Spleen (tissue), 11 donors: Measurements from ENCODE around the gene EDRF1. TPM values are rescaled to one million over a fixed set of nuclear protein-coding genes. Genes with fewer than 3 reads are reported as not detected.

Source experiments
- DNase-seq: peaks from one replicate; pipeline ENCODE4 v3.0.0-alpha.2; 2020
- H3K27ac ChIP-seq, 8 donors: fragments of 200-600 bp; sonication (generic) in 7 of 8; 1 replicate in 4 of 8; 2 replicates in 4 of 8; pipeline versions ENCODE4 v1.5.0 to v1.8.0; 2016 to 2021; ENCODE audit warnings: inconsistent platforms in 4 of 8, mild to moderate bottlenecking in 4 of 8, moderate library complexity in 1 of 8
- H3K27me3 ChIP-seq, 7 donors: fragments of 200-600 bp; sonication (generic) in 6 of 7; replicated peaks in 1 of 7; 1 replicate in 4 of 7; 2 replicates in 3 of 7; pipeline versions ENCODE4 v1.5.0 to v1.8.0; 2016 to 2021; ENCODE audit warnings: inconsistent platforms in 3 of 7, mild to moderate bottlenecking in 1 of 7
- H3K36me3 ChIP-seq, 6 donors: fragments of 200-600 bp; sonication (generic) in 5 of 6; 1 replicate in 4 of 6; 2 replicates in 2 of 6; pipeline versions ENCODE4 v1.5.0 to v1.8.0; 2016 to 2021; ENCODE audit warnings: inconsistent platforms in 2 of 6
- H3K4me1 ChIP-seq, 6 donors: fragments of 200-600 bp; sonication (generic) in 5 of 6; 1 replicate in 3 of 6; 2 replicates in 3 of 6; pipeline versions ENCODE4 v1.5.0 to v1.8.0; 2016 to 2021; ENCODE audit warnings: inconsistent platforms in 3 of 6
- H3K4me3 ChIP-seq, 8 donors: fragments of 200-600 bp; sonication (generic) in 7 of 8; 1 replicate in 4 of 8; 2 replicates in 4 of 8; pipeline versions ENCODE4 v1.5.0 to v1.8.0; 2016 to 2021; ENCODE audit warnings: inconsistent platforms in 4 of 8, mild to moderate bottlenecking in 4 of 8, moderate library complexity in 2 of 8
- H3K9me3 ChIP-seq, 8 donors: fragments of 200-600 bp; sonication (generic) in 7 of 8; 1 replicate in 4 of 8; 2 replicates in 4 of 8; pipeline versions ENCODE4 v1.5.0 to v1.8.0; 2016 to 2021; ENCODE audit warnings: inconsistent platforms in 4 of 8
- CTCF ChIP-seq, 11 experiments: fragments of 200-600 bp in 7 of 11; fragments of 450-650 bp in 4 of 11; sonication (generic) in 4 of 11; IDR thresholded peaks in 8 of 11; conservative IDR thresholded peaks in 3 of 11; 1 replicate in 7 of 11; 2 replicates in 4 of 11; pipeline versions ENCODE4 v1.4.0 to v1.8.0; 2016 to 2021; ENCODE audit warnings: antibody characterized with exemption in 11 of 11, inconsistent platforms in 4 of 11, mild to moderate bottlenecking in 1 of 11
- POLR2A ChIP-seq, 3 donors: fragments of 450-650 bp; IDR thresholded peaks; one replicate each; pipeline ENCODE4 v1.5.1; 2017; ENCODE audit warnings: antibody characterized with exemption in 3 of 3, mild to moderate bottlenecking in 1 of 3
- POLR2AphosphoS5 ChIP-seq, 3 donors: sonication (generic); formaldehyde crosslinking; IDR thresholded peaks; one replicate each; pipeline ENCODE4 v1.5.1; 2017; ENCODE audit warnings: antibody characterized with exemption in 3 of 3
- WGBS, 5 donors: extraction: QIAGEN DNeasy Blood & Tissue Kit in 3 of 5; methylation state at CpG; one replicate each; pipeline versions ENCODE4 v1.1.5 to v1.1.7; 2013 to 2018; 5-methylcytosine and 5-hydroxymethylcytosine counted together
- intact Hi-C: fragments of 100-400 bp; cut with DNase I; formaldehyde crosslinking; loops from one replicate; pipeline ENCODE4 v1.15.0; 2023; ENCODE audit warnings: low total_unique reads
- polyA plus RNA-seq, 3 donors: library from polyadenylated mRNA; stranded (reverse); fragments of 200-250 nt; gene quantifications; one replicate each; pipeline ENCODE4 v1.2.1, GENCODE V29; 2013
- total RNA-seq, 7 donors: library from RNA; depleted of rRNA in 3 of 7; stranded (reverse); fragments of >200 nt in 3 of 7; fragmentation: NEBNext Ultra II Directional in 4 of 7; extraction: Animal tissue kit (Norgen Biotek cat#: 25700) in 4 of 7; gene quantifications; one replicate each; pipeline versions ENCODE4 v1.1.0 to v1.2.1, GENCODE V29; 2016 to 2021
- donor health status: healthy with polysubstance abuse.
- donor health status: DM: no; HTN: no; CAD: no; lungs with moderate emphysema.
- donor health status: DM: no; HTN: no; CAD: no.
- donor health status: Bipolar disorder and iron deficiency.
- donor health status: healthy.
- donor health status: DM: no; HTN: no; CAD: no.
- donor health status: DM: yes; HTN: yes; CAD: no.

Gene EDRF1
- total and polyA plus RNA-seq, 10 donors = 17.8 to 47.5 (median 34.3) TPM

- WGBS, 5 donors = 69 to 79% (median 71%) methylated on average over 3 of the region's 3 CpGs
- no peak for DNase-seq
- intact Hi-C loops = no loop called here
Observed at GRCh38 chr10:125683063-125683462, 36.4 kb upstream of the EDRF1 start, which contains the start of gene TEX36. Gene TEX36 (minus strand): TSS chr10:125683163. CDS start chr10:125682989, 174 bp downstream.

GRCh38 chr10:125683821-125684220, 35.7 kb upstream of the EDRF1 start:
- WGBS, 5 donors = 68 to 83% (median 80%) methylated on average over 7 of the region's 7 CpGs
- Histone ChIP-seq H3K36me3 (no peaks in the 10 kb centered on the region), H3K4me3 (no peak overlapping the region), H3K9me3 (peaks cover 0 to 6% (median 0%) of the 10 kb centered on the region in 8 donors), H3K27ac (no peak overlapping the region), H3K27me3 (peaks cover 0 to 26% (median 0%) of the 10 kb centered on the region in 7 donors), H3K4me1 (no peaks in the 10 kb centered on the region)
- intact Hi-C loops = no loop called here
- TF ChIP-seq POLR2A (IDR thresholded peaks at IDR 0.05) = no peak
- TF ChIP-seq CTCF (IDR thresholded peaks at IDR 0.05 in 8 of 11, conservative IDR thresholded peaks at IDR 0.05 in 3 of 11) = no peak
- no peak for TF ChIP-seq POLR2AphosphoS5 (IDR thresholded peaks at IDR 0.05)
- DNase-seq = no peak

More at GRCh38 chr10:125683063-125683462, 36.4 kb upstream of the EDRF1 start, which contains the start of gene TEX36:
- Histone ChIP-seq H3K4me1 (no peaks in the 10 kb centered on the region), H3K9me3 (peaks cover 0 to 13% (median 5%) of the 10 kb centered on the region in 8 donors), H3K4me3 (no peak within 1 kb of the TSS), H3K27me3 (peaks cover 0 to 24% (median 0%) of the 10 kb centered on the region in 7 donors), H3K27ac (no peak within 1 kb of the TSS), H3K36me3 (no peaks in the 10 kb centered on the region)
- TF ChIP-seq POLR2A (IDR thresholded peaks at IDR 0.05) (no peak), POLR2AphosphoS5 (IDR thresholded peaks at IDR 0.05) (no peak), CTCF (IDR thresholded peaks at IDR 0.05 in 8 of 11, conservative IDR thresholded peaks at IDR 0.05 in 3 of 11) (no peak)

- no peak overlapping the region for H3K27ac ChIP-seq
- H3K36me3 ChIP-seq = no peaks in the 10 kb centered on the region
- intact Hi-C loops = no loop called here
- H3K27me3 ChIP-seq = peaks cover 0 to 32% (median 0%) of the 10 kb centered on the region in 7 donors
- H3K4me3 ChIP-seq = no peak overlapping the region
- no peaks in the 10 kb centered on the region for H3K4me1 ChIP-seq
- 39 to 48% (median 44%) methylated on average over 5 of the region's 5 CpGs for WGBS, 5 donors
- TF ChIP-seq POLR2AphosphoS5 (IDR thresholded peaks at IDR 0.05) (peak in 1 of 3 donors; percentile 47), POLR2A (IDR thresholded peaks at IDR 0.05) (no peak)
- DNase-seq = no peak
- H3K9me3 ChIP-seq = no peaks in the 10 kb centered on the region
Observed at GRCh38 chr10:125684581-125684980, 34.9 kb upstream of the EDRF1 start.

GRCh38 chr10:125687507-125688185, 31.9 kb upstream of the EDRF1 start:
- H3K4me1 ChIP-seq = no peaks in the 10 kb centered on the region
- no peak overlapping the region for H3K27ac ChIP-seq
- no peaks in the 10 kb centered on the region for H3K9me3 ChIP-seq
- no peak for TF ChIP-seq CTCF (IDR thresholded peaks at IDR 0.05 in 8 of 11, conservative IDR thresholded peaks at IDR 0.05 in 3 of 11)
- TF ChIP-seq POLR2A (IDR thresholded peaks at IDR 0.05) = no peak
- TF ChIP-seq POLR2AphosphoS5 (IDR thresholded peaks at IDR 0.05) = no peak
- no peaks in the 10 kb centered on the region for H3K36me3 ChIP-seq
- intact Hi-C loops = no loop called here
- peaks cover 0 to 25% (median 0%) of the 10 kb centered on the region in 7 donors for H3K27me3 ChIP-seq
- H3K4me3 ChIP-seq = no peak overlapping the region
- DNase-seq = no peak
- 69 to 80% (median 75%) methylated on average over 3 of the region's 3 CpGs for WGBS, 5 donors
